Naive thymus-derived CD4-positive, alpha-beta T cell (primary cell): ENCODE data around the gene FBXW7. TPM values are rescaled to one million over a fixed set of nuclear protein-coding genes. Genes with fewer than 3 reads are reported as not detected.

ENCODE experiments used
- ATAC-seq: fragments of 150-1000 bp; cut with Tn5 transposase; 2 replicates; pipeline ENCODE4 v1.10.0; 2021; ENCODE audit warnings: mild to moderate bottlenecking, moderate library complexity
- CTCF ChIA-PET: fragments of 350-600 bp; sonication (Branson Sonifier 250); formaldehyde crosslinking; loops from one replicate; lab custom pipeline; 2021; ENCODE audit warnings: antibody characterized with exemption; lab: Charles Lee
- POLR2A ChIA-PET: fragments of 350-600 bp; sonication (Branson Sonifier 250); formaldehyde crosslinking; loops from one replicate; lab custom pipeline; 2021; ENCODE audit warnings: antibody characterized with exemption, inconsistent platforms; lab: Charles Lee
- DNase-seq, 9 donors: peaks; one replicate each; pipeline versions ENCODE4 v3.0.0 to v3.0.0-alpha.2; 2020 to 2022; ENCODE audit warnings: mixed read lengths in 1 of 9
- H3K27ac ChIP-seq: one replicate; pipeline ENCODE4 v1.7.0; 2013; ENCODE audit warnings: mild to moderate bottlenecking, low read depth, low read length, moderate library complexity
- H3K27me3 ChIP-seq, 2 donors: one replicate each; pipeline ENCODE4 v1.7.0; 2013; ENCODE audit warnings: low read length in 2 of 2, mild to moderate bottlenecking in 2 of 2, moderate library complexity in 2 of 2; ENCODE audit not compliant: control insufficient read depth in 2 of 2, insufficient read depth in 2 of 2
- H3K36me3 ChIP-seq, 3 experiments: 1 replicate in 2 of 3; 2 replicates in 1 of 3; pipeline ENCODE4 v1.7.0; 2013; ENCODE audit warnings: low read length in 3 of 3, mild to moderate bottlenecking in 3 of 3, moderate library complexity in 1 of 3; ENCODE audit not compliant: insufficient read depth in 3 of 3, control insufficient read depth in 2 of 3
- H3K4me1 ChIP-seq, 2 donors: one replicate each; pipeline ENCODE4 v1.7.0; 2013; ENCODE audit warnings: low read length in 2 of 2, mild to moderate bottlenecking in 2 of 2, moderate library complexity in 1 of 2; ENCODE audit not compliant: control insufficient read depth in 2 of 2, insufficient read depth in 2 of 2
- H3K4me3 ChIP-seq: 2 replicates; pipeline ENCODE4 v1.7.0; 2013; ENCODE audit warnings: mild to moderate bottlenecking, low read length
- H3K9me3 ChIP-seq, 3 experiments: 1 replicate in 2 of 3; 2 replicates in 1 of 3; pipeline ENCODE4 v1.7.0; 2013; ENCODE audit warnings: low read length in 3 of 3; ENCODE audit not compliant: control insufficient read depth in 2 of 3
- H3K27ac Mint-ChIP-seq, 9 donors: one replicate each; pipeline ENCODE4 v1.8.0; 2020 to 2022; ENCODE audit warnings: mixed read lengths in 9 of 9, mild to moderate bottlenecking in 8 of 9, moderate library complexity in 5 of 9, inconsistent platforms in 2 of 9
- H3K27me3 Mint-ChIP-seq, 5 donors: one replicate each; pipeline ENCODE4 v1.8.0; 2021 to 2022; ENCODE audit warnings: mixed read lengths in 5 of 5, mild to moderate bottlenecking in 1 of 5
- H3K36me3 Mint-ChIP-seq, 5 donors: one replicate each; pipeline ENCODE4 v1.8.0; 2020 to 2022; ENCODE audit warnings: mixed read lengths in 5 of 5, mild to moderate bottlenecking in 3 of 5, inconsistent platforms in 1 of 5
- H3K4me1 Mint-ChIP-seq, 7 donors: one replicate each; pipeline ENCODE4 v1.8.0; 2020 to 2022; ENCODE audit warnings: mixed read lengths in 7 of 7, mild to moderate bottlenecking in 3 of 7, inconsistent platforms in 1 of 7
- H3K4me3 Mint-ChIP-seq, 10 donors: one replicate each; pipeline ENCODE4 v1.8.0; 2020 to 2022; ENCODE audit warnings: mild to moderate bottlenecking in 10 of 10, mixed read lengths in 10 of 10, moderate library complexity in 6 of 10, inconsistent platforms in 2 of 10
- H3K9me3 Mint-ChIP-seq, 11 donors: one replicate each; pipeline ENCODE4 v1.8.0; 2020 to 2022; ENCODE audit warnings: mixed read lengths in 11 of 11, mild to moderate bottlenecking in 4 of 11, inconsistent platforms in 1 of 11, moderate library complexity in 1 of 11
- intact Hi-C, 2 donors: fragments of 100-400 bp; cut with micrococcal nuclease; formaldehyde crosslinking; loops; one replicate each; pipeline ENCODE4 v1.15.1; 2023
- polyA plus RNA-seq, 2 donors: library from polyadenylated mRNA; unstranded; fragments of 300-500 nt; fragmentation: Illumina TruSeq; gene quantifications; one replicate each; pipeline ENCODE4 v1.2.3, GENCODE V29; 2021
- total RNA-seq, 6 experiments: library from RNA in 5 of 6; stranded (reverse) in 5 of 6; gene quantifications; 1 replicate in 5 of 6; 2 replicates in 1 of 6; pipeline ENCODE4 v1.2.3 and lab custom pipeline; 2021 to 2026

Gene FBXW7
- total and polyA plus RNA-seq, 7 experiments from 2014 or later: 40.4 to 139 (median 114) TPM

DNA sequence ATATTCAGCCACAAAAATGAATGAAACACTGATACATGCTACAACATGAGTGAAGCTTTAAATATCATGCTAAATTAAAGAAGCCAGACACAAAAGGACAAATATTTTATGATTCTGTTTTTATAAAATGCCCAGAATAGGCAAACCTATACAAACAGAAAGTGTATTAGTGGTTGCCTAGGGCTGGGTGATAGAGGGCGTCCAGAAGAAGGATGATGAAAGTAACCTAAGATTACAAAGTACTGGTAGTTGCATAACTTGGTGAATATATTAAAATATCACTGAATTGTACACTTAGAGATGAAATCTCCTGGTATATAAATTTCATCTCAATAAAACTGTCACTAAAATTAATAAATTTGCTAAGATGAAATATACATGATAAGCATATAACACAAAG lies 67.5 kb downstream of the FBXW7 start:
- ChIA-PET POLR2A (no interaction called here), CTCF (no interaction called here)
- intact Hi-C loops: no loop called here
- H3K4me3 Mint-ChIP-seq: no peak overlapping the region
- peak; percentile 45 for ATAC-seq
- no peaks in the 10 kb centered on the region for H3K27me3 ChIP-seq
- peaks cover 0 to 10% (median 4%) of the 10 kb centered on the region in 11 donors for H3K9me3 Mint-ChIP-seq
- peaks cover 0 to 12% of the 10 kb centered on the region in 2 donors for H3K4me1 ChIP-seq
- DNase-seq: no peak
- H3K36me3 ChIP-seq: no peaks in the 10 kb centered on the region
- no peak overlapping the region for H3K27ac Mint-ChIP-seq
- no peak overlapping the region for H3K4me3 ChIP-seq
- H3K27ac ChIP-seq: no peak overlapping the region
- H3K36me3 Mint-ChIP-seq: peaks cover 0 to 26% (median 15%) of the 10 kb centered on the region in 5 donors
- H3K9me3 ChIP-seq: no peaks in the 10 kb centered on the region
- no peaks in the 10 kb centered on the region for H3K27me3 Mint-ChIP-seq
- H3K4me1 Mint-ChIP-seq: peaks cover 23 to 46% (median 32%) of the 10 kb centered on the region in 7 donors

DNA sequence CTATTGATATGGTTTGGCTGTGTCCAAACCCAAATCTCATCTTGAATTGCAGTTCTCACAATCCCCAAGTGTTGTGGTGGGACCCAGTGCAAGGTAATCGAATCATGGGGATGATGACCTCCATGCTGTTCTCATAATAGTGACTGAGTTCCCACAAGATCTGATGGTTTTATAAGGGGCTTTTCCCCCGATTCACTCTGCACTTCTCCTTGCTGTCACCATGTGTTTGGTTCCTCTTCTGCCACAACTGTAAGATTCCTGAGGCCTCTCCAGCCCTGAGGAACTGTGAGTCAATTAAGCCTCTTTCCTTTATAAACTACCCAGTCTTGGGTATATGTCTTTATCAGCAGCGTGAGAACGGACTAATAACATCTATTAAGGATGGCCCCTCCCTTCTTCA lies 68.8 kb downstream of the FBXW7 start:
- no peak overlapping the region for H3K4me3 ChIP-seq
- no peaks in the 10 kb centered on the region for H3K27me3 Mint-ChIP-seq
- H3K9me3 ChIP-seq: no peaks in the 10 kb centered on the region
- POLR2A ChIA-PET: no interaction called here
- peaks cover 0 to 25% (median 14%) of the 10 kb centered on the region in 5 donors for H3K36me3 Mint-ChIP-seq
- H3K27me3 ChIP-seq: no peaks in the 10 kb centered on the region
- H3K4me3 Mint-ChIP-seq: no peak overlapping the region
- H3K36me3 ChIP-seq: no peaks in the 10 kb centered on the region
- peaks cover 0 to 10% (median 4%) of the 10 kb centered on the region in 11 donors for H3K9me3 Mint-ChIP-seq
- no peak overlapping the region for H3K27ac ChIP-seq
- ATAC-seq (no peak), DNase-seq (no peak)
- H3K4me1 Mint-ChIP-seq: peaks cover 36 to 57% (median 39%) of the 10 kb centered on the region in 7 donors
- intact Hi-C loops: no loop called here
- peak overlapping the region in 1 of 9 donors; percentile 15 for H3K27ac Mint-ChIP-seq
- peaks cover 0 to 12% of the 10 kb centered on the region in 2 donors for H3K4me1 ChIP-seq
- CTCF ChIA-PET: interaction anchor here (0.7 kb wide), 1 partner anchor 116 kb away, joined by 3 read pairs; no protein-coding TSS in a partner anchor

DNA sequence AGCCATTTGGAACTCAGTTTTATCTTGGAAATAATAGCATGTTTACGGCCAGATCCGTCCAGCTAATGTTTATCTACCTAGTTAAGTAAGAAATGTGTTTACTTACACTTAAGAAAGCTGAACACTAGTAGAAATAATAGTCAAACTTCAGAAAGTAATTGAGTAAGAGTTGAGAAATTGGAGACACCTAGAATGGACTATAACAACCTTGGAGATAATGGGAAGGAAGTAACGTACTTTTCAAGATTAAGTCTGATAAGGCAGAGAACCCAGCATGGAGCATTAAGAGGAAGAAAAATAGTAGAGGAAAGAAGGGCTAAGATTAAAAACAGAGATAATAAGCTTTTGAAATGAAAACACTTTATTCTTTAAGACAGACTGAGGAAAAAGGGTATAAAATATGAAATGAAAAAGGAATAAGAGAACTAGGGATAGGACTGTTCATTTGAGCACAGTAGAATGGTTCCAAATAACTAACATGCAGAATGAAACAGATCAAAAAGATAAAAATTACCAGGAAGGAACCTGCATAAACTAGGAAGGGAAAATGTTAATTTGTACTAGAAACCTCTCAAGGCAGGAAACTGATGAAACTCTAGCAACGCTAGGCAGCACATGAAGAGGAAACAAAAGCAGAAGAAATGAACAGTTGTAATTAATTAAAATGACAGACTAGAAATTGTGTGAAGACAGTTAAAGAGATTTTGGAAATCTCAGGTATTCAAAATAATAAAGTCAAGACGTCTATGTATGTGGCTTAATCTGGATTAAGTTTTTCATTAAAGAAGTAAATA lies 71.7 kb downstream of the FBXW7 start:
- peaks cover 0 to 21% (median 6%) of the 10 kb centered on the region in 5 donors for H3K36me3 Mint-ChIP-seq
- Histone ChIP-seq H3K4me3 (no peak overlapping the region), H3K27me3 (no peaks in the 10 kb centered on the region), H3K9me3 (no peaks in the 10 kb centered on the region), H3K36me3 (no peaks in the 10 kb centered on the region), H3K4me1 (peaks cover 2 to 12% of the 10 kb centered on the region in 2 donors), H3K27ac (no peak overlapping the region)
- peaks cover 41 to 63% (median 52%) of the 10 kb centered on the region in 7 donors for H3K4me1 Mint-ChIP-seq
- ChIA-PET POLR2A (no interaction called here), CTCF (interaction anchor here (1.1 to 1.2 kb wide), 2 partner anchors 25 to 176 kb away, joined by 4 to 6 read pairs; no protein-coding TSS in a partner anchor)
- peak in 4 of 9 donors; percentile 3 to 13 (median 8) for DNase-seq
- peak overlapping the region in 9 of 10 donors; percentile 22 to 76 (median 57) for H3K4me3 Mint-ChIP-seq
- peak; percentile 18 for ATAC-seq
- H3K9me3 Mint-ChIP-seq: peaks cover 0 to 6% (median 0%) of the 10 kb centered on the region in 11 donors
- peak overlapping the region in 8 of 9 donors; percentile 10 to 76 (median 55) for H3K27ac Mint-ChIP-seq
- no peaks in the 10 kb centered on the region for H3K27me3 Mint-ChIP-seq
- intact Hi-C loops: no loop called here

DNA sequence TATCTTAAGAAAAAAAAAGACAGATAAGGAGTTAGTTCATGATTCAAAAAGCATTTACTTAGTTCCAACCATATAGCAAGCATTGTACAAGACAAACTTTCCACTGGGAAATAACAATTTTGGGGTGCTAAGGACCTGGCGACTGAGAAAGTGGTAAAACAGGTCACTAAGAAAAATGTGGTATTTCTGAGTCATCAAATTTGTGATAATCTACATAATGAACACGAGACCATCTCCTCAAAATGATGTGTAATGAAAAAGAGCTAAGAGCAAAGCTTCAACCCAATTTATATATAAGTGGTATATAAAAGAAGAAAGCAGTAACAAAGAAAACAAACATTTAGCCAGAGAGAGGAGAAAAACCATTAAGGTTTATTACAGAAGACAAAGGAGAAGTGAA lies 72.3 kb downstream of the FBXW7 start:
- H3K36me3 ChIP-seq: no peaks in the 10 kb centered on the region
- H3K4me1 ChIP-seq: peaks cover 6 to 17% of the 10 kb centered on the region in 2 donors
- peak overlapping the region in 4 of 10 donors; percentile 28 to 73 (median 56) for H3K4me3 Mint-ChIP-seq
- no peak overlapping the region for H3K4me3 ChIP-seq
- H3K9me3 Mint-ChIP-seq: peaks cover 0 to 6% (median 0%) of the 10 kb centered on the region in 11 donors
- CTCF ChIA-PET: interaction anchor here (1.1 kb wide), 1 partner anchor 25 kb away, joined by 4 read pairs; no protein-coding TSS in a partner anchor
- DNase-seq: no peak
- H3K36me3 Mint-ChIP-seq: peaks cover 0 to 21% (median 6%) of the 10 kb centered on the region in 5 donors
- intact Hi-C loops: no loop called here
- no peaks in the 10 kb centered on the region for H3K27me3 Mint-ChIP-seq
- no peaks in the 10 kb centered on the region for H3K27me3 ChIP-seq
- no peak for ATAC-seq
- peaks cover 46 to 68% (median 58%) of the 10 kb centered on the region in 7 donors for H3K4me1 Mint-ChIP-seq
- H3K9me3 ChIP-seq: no peaks in the 10 kb centered on the region
- no peak overlapping the region for H3K27ac ChIP-seq
- POLR2A ChIA-PET: interaction anchor here (0.6 kb wide), 1 partner anchor 225 kb away, joined by 3 read pairs; no protein-coding TSS in a partner anchor
- H3K27ac Mint-ChIP-seq: peak overlapping the region in 2 of 9 donors; percentile 45 to 59

DNA sequence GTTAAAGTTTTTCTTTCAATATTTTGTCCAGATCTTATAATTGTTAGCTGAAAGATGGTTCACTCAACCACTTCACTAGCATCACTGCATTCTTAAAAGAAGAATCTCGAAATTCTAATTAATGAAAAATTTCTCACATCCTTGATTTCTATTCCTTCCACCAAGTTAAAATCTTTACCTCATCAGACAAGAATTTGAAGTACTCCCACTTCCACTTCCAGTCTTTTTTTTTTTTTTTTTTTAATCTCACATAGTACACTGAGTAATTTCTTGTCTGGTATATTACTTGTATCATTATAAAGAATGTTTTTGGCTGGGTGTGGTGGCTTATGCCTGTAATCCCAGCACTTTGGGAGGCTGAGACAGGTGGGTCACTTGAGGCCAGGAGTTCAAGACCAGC lies 73.2 kb downstream of the FBXW7 start:
- Mint-ChIP-seq H3K4me1 (peaks cover 48 to 74% (median 63%) of the 10 kb centered on the region in 7 donors), H3K27ac (no peak overlapping the region), H3K36me3 (peaks cover 0 to 17% (median 6%) of the 10 kb centered on the region in 5 donors), H3K4me3 (no peak overlapping the region), H3K9me3 (peaks cover 0 to 8% (median 0%) of the 10 kb centered on the region in 11 donors), H3K27me3 (no peaks in the 10 kb centered on the region)
- Histone ChIP-seq H3K9me3 (no peaks in the 10 kb centered on the region), H3K4me1 (peaks cover 9 to 17% of the 10 kb centered on the region in 2 donors), H3K36me3 (no peaks in the 10 kb centered on the region), H3K4me3 (no peak overlapping the region), H3K27me3 (no peaks in the 10 kb centered on the region), H3K27ac (no peak overlapping the region)
- ChIA-PET CTCF (no interaction called here), POLR2A (no interaction called here)
- no peak for DNase-seq
- ATAC-seq: no peak
- intact Hi-C loops: no loop called here

DNA sequence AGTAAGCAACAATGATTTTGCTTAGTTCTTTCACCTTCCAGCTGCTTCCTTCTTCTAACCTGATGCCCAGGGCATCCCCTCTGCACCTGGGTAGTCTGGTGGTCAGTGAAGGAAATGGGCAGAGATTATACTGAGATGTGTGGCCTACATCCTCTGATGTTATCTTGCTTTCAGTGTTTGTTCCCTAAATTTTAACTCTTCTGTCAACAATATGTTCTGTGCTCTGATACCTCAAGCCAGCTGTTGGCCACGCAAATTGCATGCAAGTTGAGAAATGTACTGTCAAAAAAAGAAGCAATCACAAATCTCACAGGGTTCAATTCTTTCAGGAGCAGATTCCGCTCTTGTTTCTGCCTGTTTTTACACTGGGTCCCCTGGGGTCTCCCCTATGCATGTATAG lies 73.8 kb downstream of the FBXW7 start:
- H3K9me3 ChIP-seq: no peaks in the 10 kb centered on the region
- H3K27me3 ChIP-seq: no peaks in the 10 kb centered on the region
- Mint-ChIP-seq H3K9me3 (peaks cover 0 to 4% (median 0%) of the 10 kb centered on the region in 11 donors), H3K36me3 (peaks cover 0 to 13% (median 3%) of the 10 kb centered on the region in 5 donors), H3K27ac (peak overlapping the region in 2 of 9 donors; percentile 7 to 60), H3K4me3 (peak overlapping the region in 1 of 10 donors; percentile 39), H3K4me1 (peaks cover 49 to 73% (median 64%) of the 10 kb centered on the region in 7 donors), H3K27me3 (no peaks in the 10 kb centered on the region)
- intact Hi-C loops: no loop called here
- no peaks in the 10 kb centered on the region for H3K36me3 ChIP-seq
- ChIA-PET POLR2A (no interaction called here), CTCF (no interaction called here)
- DNase-seq: no peak
- no peak overlapping the region for H3K27ac ChIP-seq
- peaks cover 9 to 17% of the 10 kb centered on the region in 2 donors for H3K4me1 ChIP-seq
- ATAC-seq: peak; percentile 66
- no peak overlapping the region for H3K4me3 ChIP-seq
